ENCODE results near the gene SMIM43. TPM values are rescaled to one million over a fixed set of nuclear protein-coding genes. Genes with fewer than 3 reads are reported as not detected.

The SMIM43 gene
- total RNA-seq, 1 experiment from 2014 or later: 1.2 TPM

DNA sequence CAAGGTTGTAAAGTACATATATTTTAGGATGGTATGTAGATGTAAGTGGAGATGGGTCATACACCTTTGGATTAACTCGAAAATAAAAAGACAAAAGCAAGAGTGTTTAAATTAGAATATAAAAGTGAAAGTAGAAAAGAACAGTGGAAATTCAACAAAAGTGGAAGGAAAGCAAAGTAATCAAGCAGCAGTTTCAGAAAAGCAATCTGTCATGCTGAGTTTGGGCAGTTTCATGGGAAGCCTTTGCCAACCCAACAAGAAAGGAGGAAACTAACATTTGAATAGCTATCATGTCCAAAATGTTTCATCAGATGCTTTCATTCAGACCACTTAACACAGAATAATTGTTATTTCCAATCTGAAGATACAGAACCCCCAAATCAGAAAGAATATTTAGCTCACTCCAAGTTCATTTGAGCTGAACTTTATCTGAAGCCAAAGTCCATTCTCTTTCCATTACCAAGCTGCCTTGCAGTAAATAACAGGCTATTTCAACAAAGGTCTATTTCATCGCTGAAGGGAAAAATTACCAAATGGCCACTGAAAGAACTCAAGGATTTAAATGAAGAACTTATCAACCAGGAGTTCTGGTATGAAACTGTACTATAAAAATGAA is 34.4 kb upstream of the SMIM43 start:
- H2AK5ac ChIP-seq (ENCODE audit: insufficient read length, low read length): no peak overlapping the region
- no peak overlapping the region for H2BK120ac ChIP-seq (ENCODE audit: low read depth, low read length, poor library complexity, severe bottlenecking)
- peaks cover 7% of the 10 kb centered on the region for H3K23me2 ChIP-seq (ENCODE audit: insufficient read length, low read depth, low read length, poor library complexity, severe bottlenecking)
- no peak overlapping the region for H3K9ac ChIP-seq (ENCODE audit: extremely low read depth, insufficient read length, low read length)
- no peaks in the 10 kb centered on the region for H3K27me3 ChIP-seq (ENCODE audit: insufficient read depth, low read length)
- no peak overlapping the region for H3K56ac ChIP-seq (ENCODE audit: insufficient read length, low read depth, low read length)
- H3K18ac ChIP-seq (ENCODE audit: insufficient read length, low read depth, low read length): no peak overlapping the region
- H2AFZ ChIP-seq (ENCODE audit: low read length): no peak overlapping the region
- peaks cover 4% of the 10 kb centered on the region; the same call in 1 of the 2 replicates for H3K79me2 ChIP-seq (ENCODE audit: insufficient read depth, low read length)
- no peak overlapping the region for H2BK5ac ChIP-seq (ENCODE audit: insufficient read length, low read length)
- H3T11ph ChIP-seq (ENCODE audit: low read length): no peak overlapping the region
- H3K4me1 Mint-ChIP-seq: peaks cover 38 to 49% of the 10 kb centered on the region in 2 experiments
- peak overlapping the region in 1 of 3 experiments; percentile 32; a peak in 2 of 7 replicates for H3K27ac Mint-ChIP-seq
- no peak overlapping the region; a peak in 1 of 5 replicates for H3K4me3 Mint-ChIP-seq
- no peak overlapping the region for H2BK12ac ChIP-seq (ENCODE audit: insufficient read length, low read depth, low read length)
- H2BK15ac ChIP-seq (ENCODE audit: low read depth, low read length): no peak overlapping the region
- no peak overlapping the region for H3K14ac ChIP-seq (ENCODE audit: insufficient read depth, low read length)
- no peaks in the 10 kb centered on the region for H4K20me1 ChIP-seq (ENCODE audit: control insufficient read depth, insufficient read depth, insufficient read length)
- H3K4ac ChIP-seq (ENCODE audit: low read depth, low read length): no peak overlapping the region
- DNase-seq: no peak
- peaks cover 2% of the 10 kb centered on the region for H3K4me1 ChIP-seq (ENCODE audit: insufficient read depth, low read length)
- no peaks in the 10 kb centered on the region for H3K9me3 Mint-ChIP-seq
- H3K27me3 Mint-ChIP-seq (ENCODE audit: low read depth): no peaks in the 10 kb centered on the region
- no peak overlapping the region for H4K91ac ChIP-seq (ENCODE audit: insufficient read length, low read depth, low read length)
- H4K8ac ChIP-seq (replicated peaks; ENCODE audit: insufficient read length, low read depth, low read length): no peak overlapping the region
- TF ChIP-seq, protein P1, sequence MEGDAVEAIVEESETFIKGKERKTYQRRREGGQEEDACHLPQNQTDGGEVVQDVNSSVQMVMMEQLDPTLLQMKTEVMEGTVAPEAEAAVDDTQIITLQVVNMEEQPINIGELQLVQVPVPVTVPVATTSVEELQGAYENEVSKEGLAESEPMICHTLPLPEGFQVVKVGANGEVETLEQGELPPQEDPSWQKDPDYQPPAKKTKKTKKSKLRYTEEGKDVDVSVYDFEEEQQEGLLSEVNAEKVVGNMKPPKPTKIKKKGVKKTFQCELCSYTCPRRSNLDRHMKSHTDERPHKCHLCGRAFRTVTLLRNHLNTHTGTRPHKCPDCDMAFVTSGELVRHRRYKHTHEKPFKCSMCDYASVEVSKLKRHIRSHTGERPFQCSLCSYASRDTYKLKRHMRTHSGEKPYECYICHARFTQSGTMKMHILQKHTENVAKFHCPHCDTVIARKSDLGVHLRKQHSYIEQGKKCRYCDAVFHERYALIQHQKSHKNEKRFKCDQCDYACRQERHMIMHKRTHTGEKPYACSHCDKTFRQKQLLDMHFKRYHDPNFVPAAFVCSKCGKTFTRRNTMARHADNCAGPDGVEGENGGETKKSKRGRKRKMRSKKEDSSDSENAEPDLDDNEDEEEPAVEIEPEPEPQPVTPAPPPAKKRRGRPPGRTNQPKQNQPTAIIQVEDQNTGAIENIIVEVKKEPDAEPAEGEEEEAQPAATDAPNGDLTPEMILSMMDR (conservative IDR thresholded peaks at IDR 0.05): no peak
- no peak overlapping the region for H3K4me2 ChIP-seq (ENCODE audit: insufficient read depth, insufficient read length, low read length)
- H3K79me1 ChIP-seq (ENCODE audit: insufficient read depth, low read depth, low read length, poor library complexity, severe bottlenecking): no peaks in the 10 kb centered on the region
- no peak overlapping the region for H2BK20ac ChIP-seq (ENCODE audit: low read depth, low read length, poor library complexity, severe bottlenecking)
- no peak overlapping the region for H4K5ac ChIP-seq (ENCODE audit: insufficient read length, low read depth, low read length)
- WGBS (ENCODE audit: extremely low coverage, insufficient read length, low lambda C conversion rate): no CpG with 5 or more reads among the region's 2 CpGs
- H3K36me3 Mint-ChIP-seq (ENCODE audit: insufficient read depth in 1 of 3, low read depth in 3 of 3): peaks cover 9 to 24% (median 14%) of the 10 kb centered on the region in 3 experiments
- no peak overlapping the region for H3K27ac ChIP-seq (ENCODE audit: insufficient read length, low read depth, low read length)
- H3K9me3 ChIP-seq (ENCODE audit: control insufficient read depth, low read depth, low read length): no peaks in the 10 kb centered on the region
- H3K23ac ChIP-seq (ENCODE audit: insufficient read length, low read depth, low read length): no peak overlapping the region

Data from H9 (cell line).